Embryonic facial prominence (tissue), 1 donor: ENCODE measurements around the gene PSORS1C2.
"Not testable (repeated sequence)": the region's sequence is repeated elsewhere in the genome, so short reads cannot be mapped to it uniquely, and the experiment has no call there.

Experiments used
- DNase-seq: peaks from one replicate; pipeline ENCODE4 v3.0.0-alpha.2; 2016; ENCODE audit errors: extremely low spot score

PSORS1C2 gene

GRCh38 chr6:31138982-31139381, at the start of gene PSORS1C2:
Gene PSORS1C2 (minus strand): TSS chr6:31139066. CDS start chr6:31139026, 40 bp downstream.
- DNase-seq = no peak

- no peak for DNase-seq
These were observed 48.9 kb upstream of the PSORS1C2 start for GRCh38 chr6:31187780-31188194.

GRCh38 chr6:31186052-31186734, 47.3 kb upstream of the PSORS1C2 start:
- no peak for DNase-seq

GRCh38 chr6:31185695-31186051, 46.8 kb upstream of the PSORS1C2 start:
- DNase-seq = not testable (repeated sequence)

- DNase-seq = not testable (repeated sequence)
These were observed 45.0 kb upstream of the PSORS1C2 start for GRCh38 chr6:31183859-31184258.

- not testable (repeated sequence) for DNase-seq
These were observed 44.4 kb upstream of the PSORS1C2 start for GRCh38 chr6:31183287-31183686.

- no peak for DNase-seq
These were observed 41.6 kb upstream of the PSORS1C2 start for GRCh38 chr6:31180500-31180899.

- DNase-seq = no peak
These were observed 41.0 kb upstream of the PSORS1C2 start for GRCh38 chr6:31179896-31180295.

GRCh38 chr6:31179042-31179386, 40.1 kb upstream of the PSORS1C2 start:
- DNase-seq = no peak

GRCh38 chr6:31178143-31179041, 39.5 kb upstream of the PSORS1C2 start:
- DNase-seq = no peak

GRCh38 chr6:31175971-31176370, 37.1 kb upstream of the PSORS1C2 start:
- no peak for DNase-seq

- no peak for DNase-seq
These were observed 35.5 kb upstream of the PSORS1C2 start for GRCh38 chr6:31174378-31174777.

- no peak for DNase-seq
These were observed 34.5 kb upstream of the PSORS1C2 start for GRCh38 chr6:31173406-31173805.

- no peak for DNase-seq
These were observed 34.1 kb upstream of the PSORS1C2 start for GRCh38 chr6:31172973-31173384.

GRCh38 chr6:31171931-31172905, 33.4 kb upstream of the PSORS1C2 start:
- DNase-seq = no peak

- DNase-seq = no peak
These were observed 32.3 kb upstream of the PSORS1C2 start for GRCh38 chr6:31170987-31171671.

GRCh38 chr6:31170600-31170881, 31.7 kb upstream of the PSORS1C2 start, which contains the start of gene POU5F1:
Gene POU5F1 (minus strand): TSS chr6:31170682. CDS start chr6:31170620, 62 bp downstream.
- no peak for DNase-seq

- DNase-seq = not testable (repeated sequence)
These were observed 31.2 kb upstream of the PSORS1C2 start for GRCh38 chr6:31169858-31170599.

GRCh38 chr6:31169123-31169857, 30.4 kb upstream of the PSORS1C2 start:
- no peak for DNase-seq

GRCh38 chr6:31168606-31169005, 29.7 kb upstream of the PSORS1C2 start:
- DNase-seq = no peak
